ENCODE results near the gene ACER1. TPM values are rescaled to one million over a fixed set of nuclear protein-coding genes. Genes with fewer than 3 reads are reported as not detected.
A peak's percentile ranks its signal among the peaks of the same experiment; 100 is the strongest.
"Not testable (repeated sequence)": the region's sequence is repeated elsewhere in the genome, so short reads cannot be mapped to it uniquely, and the experiment has no call there.

ACER1 gene
- total RNA-seq, 4 donors from 2014 or later: not detected

DNA sequence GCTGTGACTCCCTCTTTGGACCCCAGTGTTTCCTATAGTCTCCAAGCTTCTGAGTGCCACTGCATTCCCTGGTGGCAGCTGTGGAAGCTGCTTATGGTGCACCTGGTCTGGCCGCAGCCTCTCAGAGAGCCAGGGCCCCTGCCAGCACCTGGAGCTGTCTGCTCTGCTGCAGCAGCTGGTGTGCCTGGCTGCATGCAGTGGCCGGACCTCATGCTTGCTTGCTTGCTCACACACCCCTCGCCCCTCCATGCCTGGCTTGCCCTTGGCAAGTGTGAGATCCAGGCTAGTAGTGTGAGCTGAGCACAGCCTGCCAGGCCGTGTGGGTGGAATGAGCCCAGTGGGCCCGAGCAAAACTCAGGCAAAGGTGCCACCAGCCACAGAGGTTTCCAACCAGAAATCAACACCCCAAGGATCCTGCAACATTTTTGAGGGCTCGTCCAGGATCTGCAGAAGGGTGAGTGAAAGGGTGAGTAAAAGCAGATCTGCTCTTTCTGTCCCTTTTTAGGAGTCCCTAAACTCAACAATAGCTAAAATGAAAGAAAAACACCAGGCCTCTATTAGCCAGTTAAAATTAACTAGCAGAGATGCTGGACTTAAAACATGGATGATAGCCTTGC is 46.0 kb downstream of the ACER1 start:
- TF ChIP-seq, protein P1, sequence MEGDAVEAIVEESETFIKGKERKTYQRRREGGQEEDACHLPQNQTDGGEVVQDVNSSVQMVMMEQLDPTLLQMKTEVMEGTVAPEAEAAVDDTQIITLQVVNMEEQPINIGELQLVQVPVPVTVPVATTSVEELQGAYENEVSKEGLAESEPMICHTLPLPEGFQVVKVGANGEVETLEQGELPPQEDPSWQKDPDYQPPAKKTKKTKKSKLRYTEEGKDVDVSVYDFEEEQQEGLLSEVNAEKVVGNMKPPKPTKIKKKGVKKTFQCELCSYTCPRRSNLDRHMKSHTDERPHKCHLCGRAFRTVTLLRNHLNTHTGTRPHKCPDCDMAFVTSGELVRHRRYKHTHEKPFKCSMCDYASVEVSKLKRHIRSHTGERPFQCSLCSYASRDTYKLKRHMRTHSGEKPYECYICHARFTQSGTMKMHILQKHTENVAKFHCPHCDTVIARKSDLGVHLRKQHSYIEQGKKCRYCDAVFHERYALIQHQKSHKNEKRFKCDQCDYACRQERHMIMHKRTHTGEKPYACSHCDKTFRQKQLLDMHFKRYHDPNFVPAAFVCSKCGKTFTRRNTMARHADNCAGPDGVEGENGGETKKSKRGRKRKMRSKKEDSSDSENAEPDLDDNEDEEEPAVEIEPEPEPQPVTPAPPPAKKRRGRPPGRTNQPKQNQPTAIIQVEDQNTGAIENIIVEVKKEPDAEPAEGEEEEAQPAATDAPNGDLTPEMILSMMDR (IDR thresholded peaks at IDR 0.05): no peak
- no peak for DNase-seq (ENCODE audit: low spot score)
- ATAC-seq (ENCODE audit: low FRiP score): no peak

DNA sequence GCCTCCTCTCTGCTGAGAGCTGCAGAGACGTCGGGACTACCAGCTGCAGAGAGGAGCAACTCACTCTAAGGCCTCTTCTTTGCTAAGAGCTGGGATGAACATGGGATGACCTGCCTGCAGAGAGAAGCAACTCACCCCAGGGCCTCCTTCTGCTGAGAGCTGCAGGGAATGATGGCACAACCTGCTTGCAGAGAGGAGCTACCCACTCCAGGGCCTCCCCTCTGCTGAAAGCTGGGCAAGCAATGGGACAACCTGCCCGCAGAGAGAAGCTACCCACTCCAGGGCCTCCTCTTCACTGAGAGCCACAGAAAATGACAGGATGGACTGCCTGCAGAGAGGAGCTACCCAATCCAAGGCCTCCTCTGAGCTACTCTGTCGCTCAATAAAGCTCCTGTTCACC is 46.7 kb downstream of the ACER1 start:
- no peak for ATAC-seq (ENCODE audit: low FRiP score)
- DNase-seq (ENCODE audit: low spot score): no peak
- TF ChIP-seq, protein P1 (IDR thresholded peaks at IDR 0.05): no peak

DNA sequence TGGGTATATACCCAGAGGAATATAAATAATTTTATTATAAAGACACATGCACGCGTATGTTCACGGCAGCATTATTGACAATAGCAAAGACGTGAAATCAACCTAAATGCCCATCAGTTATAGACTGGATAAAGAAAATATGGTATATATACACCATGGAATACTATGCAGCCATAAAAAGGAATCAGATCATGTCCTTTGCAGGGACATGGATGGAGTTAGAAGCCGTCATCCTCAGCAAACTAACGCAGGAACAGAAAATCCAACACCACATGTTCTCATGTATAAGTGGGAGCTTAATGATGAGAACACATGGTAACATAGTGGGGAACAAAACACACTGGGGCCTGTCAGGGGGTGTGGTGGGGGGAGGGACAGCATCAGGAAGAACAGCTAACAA is 51.0 kb downstream of the ACER1 start:
- ATAC-seq (ENCODE audit: low FRiP score); DNase-seq (ENCODE audit: low spot score): not testable (repeated sequence)

- ATAC-seq (ENCODE audit: low FRiP score): peak; percentile 97
- TF ChIP-seq, protein P1 (IDR thresholded peaks at IDR 0.05): peak in 1 of 3 donors; percentile 9
- DNase-seq (ENCODE audit: low spot score): peak; percentile 76
Measured at GRCh38 chr19:6279931-6280591, 53.4 kb downstream of the ACER1 start, which contains the start of gene MLLT1. TSS of gene MLLT1 (minus strand) at chr19:6279975. CDS start at chr19:6279784, 191 bp downstream.

DNA sequence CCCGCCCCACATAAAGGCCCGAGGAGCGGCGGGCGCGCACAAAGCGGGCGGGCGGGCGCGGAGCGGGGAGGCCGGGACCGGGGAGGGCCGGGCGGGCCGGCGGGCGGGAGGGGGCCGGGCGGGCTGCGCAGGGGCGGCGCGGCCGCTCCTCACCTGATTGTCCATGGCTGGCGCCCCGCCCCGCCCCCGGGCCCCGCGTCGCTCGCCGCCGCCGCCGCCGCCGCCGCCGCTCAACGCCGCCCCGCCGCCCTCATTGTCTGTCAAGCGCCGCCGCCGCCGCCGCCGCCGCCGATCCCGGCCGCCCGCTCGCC is 53.8 kb downstream of the ACER1 start:
- ATAC-seq (ENCODE audit: low FRiP score) (peak; percentile 67), DNase-seq (ENCODE audit: low spot score) (no peak)
- TF ChIP-seq, protein P1 (IDR thresholded peaks at IDR 0.05): no peak

GRCh38 chr19:6278740-6279619 is 54.4 kb downstream of the ACER1 start:
- DNase-seq (ENCODE audit: low spot score) (no peak), ATAC-seq (ENCODE audit: low FRiP score) (no peak)
- TF ChIP-seq, protein P1 (IDR thresholded peaks at IDR 0.05): no peak

- TF ChIP-seq, protein P1 (IDR thresholded peaks at IDR 0.05): no peak
- DNase-seq (ENCODE audit: low spot score): no peak
- ATAC-seq (ENCODE audit: low FRiP score): no peak
Measured at GRCh38 chr19:6278051-6278450, 55.4 kb downstream of the ACER1 start.
